C4-2B (cell line): ENCODE measurements around the gene HEXB.

Source experiments
- H3K27ac ChIP-seq: fragments of 450-650 bp; 2 replicates; pipeline ENCODE4 v1.5.1; 2017
- CTCF ChIP-seq: fragments of 450-650 bp; conservative IDR thresholded peaks from 2 replicates; pipeline ENCODE4 v1.5.1; 2017; ENCODE audit warnings: mild to moderate bottlenecking
- ZFX ChIP-seq: fragments of 450-650 bp; IDR thresholded peaks from 2 replicates; pipeline ENCODE4 v1.6.1; 2017

The HEXB gene

GRCh38 chr5:74649421-74649973, 35.5 kb upstream of the HEXB start:
- TF ChIP-seq CTCF (no peak), ZFX (no peak)
- no peak overlapping the region for H3K27ac ChIP-seq

GRCh38 chr5:74651710-74652109, 33.3 kb upstream of the HEXB start:
- H3K27ac ChIP-seq, result no peak overlapping the region
- TF ChIP-seq CTCF (no peak), ZFX (no peak)

- TF ChIP-seq CTCF, result no peak
- TF ChIP-seq ZFX, result no peak
- H3K27ac ChIP-seq, result no peak overlapping the region
These were observed 32.5 kb upstream of the HEXB start for GRCh38 chr5:74652576-74652975.

GRCh38 chr5:74653991-74654390, 31.0 kb upstream of the HEXB start:
- TF ChIP-seq CTCF (no peak), ZFX (no peak)
- H3K27ac ChIP-seq, result no peak overlapping the region

- no peak for TF ChIP-seq CTCF
- TF ChIP-seq ZFX, result no peak
These were observed 29.8 kb upstream of the HEXB start for GRCh38 chr5:74655206-74655605.

GRCh38 chr5:74655716-74656115, 29.3 kb upstream of the HEXB start:
- TF ChIP-seq CTCF, result no peak
- TF ChIP-seq ZFX, result no peak
- H3K27ac ChIP-seq, result no peak overlapping the region

More at GRCh38 chr5:74655206-74655605, 29.8 kb upstream of the HEXB start:
- no peak overlapping the region for H3K27ac ChIP-seq

- TF ChIP-seq ZFX, result no peak
- TF ChIP-seq CTCF, result no peak
- no peak overlapping the region for H3K27ac ChIP-seq
These were observed 27.9 kb upstream of the HEXB start for GRCh38 chr5:74657165-74657564.
